Lung (tissue), 12 donors: ENCODE results near the gene C1orf21. TPM values are rescaled to one million over a fixed set of nuclear protein-coding genes. Genes with fewer than 3 reads are reported as not detected.
A peak's percentile ranks its signal among the peaks of the same experiment; 100 is the strongest.

ENCODE experiments used
- ATAC-seq: fragments of 200-7000 bp; cut with Tn5 transposase; one replicate; pipeline ENCODE4 v1.9.1; 2020; ENCODE audit warnings: moderate number of reproducible peaks; ENCODE audit not compliant: insufficient read depth, low FRiP score
- DNase-seq, 3 donors: peaks; one replicate each; pipeline ENCODE4 v3.0.0-alpha.2; 2013 to 2017
- H3K27ac ChIP-seq, 2 donors: one replicate each; pipeline ENCODE4 v1.5.1; 2013; ENCODE audit warnings: mild to moderate bottlenecking in 2 of 2, moderate library complexity in 2 of 2, control low read depth in 1 of 2, inconsistent platforms in 1 of 2, low read depth in 1 of 2, low read length in 1 of 2
- H3K27me3 ChIP-seq, 3 donors: one replicate each; pipeline ENCODE4 v1.5.1; 2013; ENCODE audit warnings: low read length in 2 of 3; ENCODE audit not compliant: control insufficient read depth in 3 of 3, insufficient read depth in 3 of 3
- H3K36me3 ChIP-seq, 4 donors: one replicate each; pipeline ENCODE4 v1.5.1; 2013; ENCODE audit warnings: low read length in 4 of 4, mild to moderate bottlenecking in 1 of 4, moderate library complexity in 1 of 4; ENCODE audit not compliant: control insufficient read depth in 4 of 4, insufficient read depth in 4 of 4
- H3K4me1 ChIP-seq, 5 donors: one replicate each; pipeline ENCODE4 v1.5.1; 2013; ENCODE audit warnings: low read length in 5 of 5, mild to moderate bottlenecking in 2 of 5, moderate library complexity in 1 of 5; ENCODE audit not compliant: control insufficient read depth in 5 of 5, insufficient read depth in 5 of 5
- H3K4me3 ChIP-seq: one replicate; pipeline ENCODE4 v1.5.1; 2013; ENCODE audit warnings: mild to moderate bottlenecking, control low read depth, moderate library complexity
- H3K9ac ChIP-seq, 2 donors: one replicate each; pipeline ENCODE4 v1.5.1; 2013; ENCODE audit warnings: low read length in 2 of 2, control low read depth in 1 of 2; ENCODE audit not compliant: insufficient read depth in 1 of 2
- H3K9me3 ChIP-seq, 4 donors: one replicate each; pipeline ENCODE4 v1.5.1; 2013; ENCODE audit warnings: low read length in 3 of 4, mild to moderate bottlenecking in 1 of 4, moderate library complexity in 1 of 4; ENCODE audit not compliant: control insufficient read depth in 4 of 4, insufficient read depth in 3 of 4
- CTCF ChIP-seq: IDR thresholded peaks from 2 replicates; pipeline ENCODE4 v1.5.1; 2012; ENCODE audit warnings: mild to moderate bottlenecking; ENCODE audit errors: control extremely low read depth, extremely low read depth
- WGBS, 2 donors: extraction: QIAGEN DNeasy Blood & Tissue Kit; methylation state at CpG; one replicate each; pipeline ENCODE4 v1.1.7; 2013; 5-methylcytosine and 5-hydroxymethylcytosine counted together
- polyA plus RNA-seq, 2 donors: library from polyadenylated mRNA; stranded (reverse); fragments of 200-250 nt; gene quantifications; one replicate each; pipeline ENCODE4 v1.2.1, GENCODE V29; 2013
- total RNA-seq, 2 donors: library from RNA; depleted of rRNA in 1 of 2; stranded (reverse); fragments of >200 nt in 1 of 2; gene quantifications; one replicate each; pipeline ENCODE4 v1.2.1, GENCODE V29; 2014 to 2021
- donor health status: control.
- donor health status: control.
- donor health status: Bipolar disorder and iron deficiency.
- donor health status: healthy.
- donor health status: DM: yes; HTN: yes; CAD: no.

C1orf21 gene
- total and polyA plus RNA-seq, 4 donors = 16.2 to 59.9 (median 45.5) TPM

GRCh38 chr1:184535191-184535970 lies 148.6 kb downstream of the C1orf21 start:
- Histone ChIP-seq H3K27ac (peak overlapping the region; percentile 51 to 78), H3K9ac (no peak overlapping the region), H3K27me3 (no peaks in the 10 kb centered on the region), H3K36me3 (no peaks in the 10 kb centered on the region), H3K4me3 (no peak overlapping the region), H3K9me3 (peaks cover 0 to 6% (median 0%) of the 10 kb centered on the region in 4 donors), H3K4me1 (peaks cover 0 to 22% (median 5%) of the 10 kb centered on the region in 5 donors)
- no peak for TF ChIP-seq CTCF
- ATAC-seq (no peak), DNase-seq (peak; percentile 20 to 86 (median 81))
- WGBS, 2 donors = 67 to 74% methylated on average over 5 of the region's 5 CpGs

DNA sequence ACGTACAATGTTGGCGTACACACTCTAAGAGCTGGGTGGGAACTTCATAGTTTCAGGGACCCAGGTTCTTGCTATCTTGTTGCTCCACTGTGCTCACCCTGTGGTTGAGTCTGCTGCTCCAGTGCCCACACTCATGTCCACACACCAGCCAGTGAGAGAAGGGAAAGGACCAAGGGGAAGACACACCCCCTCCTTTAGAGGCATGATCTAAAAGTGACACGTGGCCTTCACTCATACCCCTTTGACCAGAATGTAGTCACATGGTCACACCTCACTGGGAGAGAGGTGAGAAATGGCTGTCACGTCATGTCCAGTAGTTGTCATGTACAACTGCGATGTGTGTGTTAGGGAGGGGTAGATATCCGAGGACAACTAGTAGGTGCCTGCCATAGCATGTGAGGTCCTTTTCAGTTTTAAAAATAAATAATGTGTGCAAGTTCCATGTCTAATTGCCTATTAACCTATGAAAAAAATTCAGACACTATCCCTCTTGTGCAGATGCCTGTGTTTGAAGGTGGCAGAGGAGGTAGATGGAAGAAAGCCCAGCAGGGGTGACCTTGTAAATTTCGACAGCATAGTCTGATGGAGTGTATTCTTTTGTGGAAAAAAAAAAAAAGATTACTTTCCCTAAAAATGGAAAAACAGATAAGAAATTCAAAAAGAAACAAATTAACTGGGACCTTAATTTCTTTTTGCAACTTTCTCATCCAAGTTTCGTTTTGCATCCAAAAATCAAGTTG lies 149.6 kb downstream of the C1orf21 start:
- no peaks in the 10 kb centered on the region for H3K36me3 ChIP-seq
- TF ChIP-seq CTCF = no peak
- H3K4me1 ChIP-seq = peaks cover 0 to 22% (median 5%) of the 10 kb centered on the region in 5 donors
- peak overlapping the region in 1 of 2 donors; percentile 78 for H3K27ac ChIP-seq
- no peaks in the 10 kb centered on the region for H3K27me3 ChIP-seq
- no peak overlapping the region for H3K9ac ChIP-seq
- 92 to 94% methylated on average over 8 of the region's 8 CpGs for WGBS, 2 donors
- DNase-seq = no peak
- no peak overlapping the region for H3K4me3 ChIP-seq
- ATAC-seq = no peak
- peaks cover 0 to 6% (median 0%) of the 10 kb centered on the region in 4 donors for H3K9me3 ChIP-seq

DNA sequence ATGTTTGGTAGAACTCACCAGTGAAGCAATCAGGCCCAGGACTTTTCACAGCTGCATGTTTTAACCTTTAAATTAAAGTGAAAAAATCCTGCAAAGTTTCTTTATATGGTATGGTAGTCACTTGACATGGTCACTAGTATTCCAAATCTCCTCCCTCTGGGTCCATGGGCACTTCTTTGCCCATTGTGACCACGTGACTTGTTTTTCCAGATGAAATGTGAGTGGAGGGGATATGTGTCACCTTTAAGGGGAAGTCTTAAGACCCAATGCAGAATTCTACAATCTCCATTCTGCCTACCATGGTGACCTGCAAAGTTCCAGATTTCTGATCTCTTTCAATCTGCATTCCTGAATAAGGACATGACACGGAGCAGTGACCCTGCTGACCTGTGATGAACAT lies 152.8 kb downstream of the C1orf21 start:
- H3K4me3 ChIP-seq = no peak overlapping the region
- H3K27ac ChIP-seq = no peak overlapping the region
- H3K9ac ChIP-seq = no peak overlapping the region
- peaks cover 0 to 4% (median 2%) of the 10 kb centered on the region in 4 donors for H3K36me3 ChIP-seq
- ATAC-seq (no peak), DNase-seq (no peak)
- no peaks in the 10 kb centered on the region for H3K27me3 ChIP-seq
- H3K9me3 ChIP-seq = peaks cover 0 to 6% (median 0%) of the 10 kb centered on the region in 4 donors
- peaks cover 0 to 12% (median 5%) of the 10 kb centered on the region in 5 donors for H3K4me1 ChIP-seq
- TF ChIP-seq CTCF = no peak
- 89 to 94% methylated on average over 2 of the region's 2 CpGs for WGBS, 2 donors
